IPS-NIHi7 (cell line): ENCODE measurements around the gene TAPT1.
"Not testable (repeated sequence)": the region's sequence is repeated elsewhere in the genome, so short reads cannot be mapped to it uniquely, and the experiment has no call there.

Source experiments
- DNase-seq: peaks from one replicate; pipeline ENCODE4 v3.0.0; 2012; ENCODE audit warnings: mixed read lengths; ENCODE audit errors: extremely low spot score

TAPT1 gene

GRCh38 chr4:16171831-16172230, 54.4 kb downstream of the TAPT1 start:
- no peak for DNase-seq

GRCh38 chr4:16169490-16169889, 56.8 kb downstream of the TAPT1 start:
- peak; percentile 33 for DNase-seq

GRCh38 chr4:16168710-16169388, 57.4 kb downstream of the TAPT1 start:
- no peak for DNase-seq

- DNase-seq: no peak
Measured at GRCh38 chr4:16168144-16168543, 58.1 kb downstream of the TAPT1 start.

- DNase-seq: no peak
Measured at GRCh38 chr4:16165931-16166330, 60.3 kb downstream of the TAPT1 start.

GRCh38 chr4:16162891-16163290, 63.4 kb downstream of the TAPT1 start:
- no peak for DNase-seq

GRCh38 chr4:16161851-16162408, 64.3 kb downstream of the TAPT1 start:
- DNase-seq: no peak

- no peak for DNase-seq
Measured at GRCh38 chr4:16160457-16160856, 65.8 kb downstream of the TAPT1 start.

- no peak for DNase-seq
Measured at GRCh38 chr4:16159286-16159685, 67.0 kb downstream of the TAPT1 start.

GRCh38 chr4:16158504-16158852, 67.8 kb downstream of the TAPT1 start:
- no peak for DNase-seq

GRCh38 chr4:16157609-16158503, 68.4 kb downstream of the TAPT1 start:
- no peak for DNase-seq

GRCh38 chr4:16155528-16156169, 70.6 kb downstream of the TAPT1 start:
- DNase-seq: no peak

GRCh38 chr4:16154451-16154850, 71.8 kb downstream of the TAPT1 start:
- no peak for DNase-seq

- no peak for DNase-seq
Measured at GRCh38 chr4:16150716-16151115, 75.6 kb downstream of the TAPT1 start.

GRCh38 chr4:16144913-16145312, 81.4 kb downstream of the TAPT1 start:
- not testable (repeated sequence) for DNase-seq

- no peak for DNase-seq
Measured at GRCh38 chr4:16142598-16143310, 83.5 kb downstream of the TAPT1 start.

- no peak for DNase-seq
Measured at GRCh38 chr4:16140879-16141249, 85.4 kb downstream of the TAPT1 start.

GRCh38 chr4:16140231-16140878, 85.9 kb downstream of the TAPT1 start:
- no peak for DNase-seq

GRCh38 chr4:16139066-16139945, 87.0 kb downstream of the TAPT1 start:
- no peak for DNase-seq

- DNase-seq: no peak
Measured at GRCh38 chr4:16136827-16137226, 89.4 kb downstream of the TAPT1 start.
